NB4 (cell line): ENCODE measurements around the gene RPS6KA6.

Source experiments
- MYC ChIP-seq: IDR thresholded peaks from 2 replicates; pipeline ENCODE4 v1.6.1; 2011; ENCODE audit warnings: low read depth, low read length
- POLR2A ChIP-seq: IDR thresholded peaks from 2 replicates; pipeline ENCODE4 v1.6.1; 2011; ENCODE audit warnings: mild to moderate bottlenecking; ENCODE audit not compliant: insufficient read length; ENCODE audit errors: extremely low read depth
- TF ChIP-seq, protein P1 (sequence below): IDR thresholded peaks from one replicate; pipeline ENCODE4 v1.5.1; 2012; ENCODE audit warnings: low read depth, low read length
- TF ChIP-seq, protein P2 (sequence below): IDR thresholded peaks from 2 replicates; pipeline ENCODE4 v1.6.1; 2011; ENCODE audit warnings: low read depth, low read length

DNA sequence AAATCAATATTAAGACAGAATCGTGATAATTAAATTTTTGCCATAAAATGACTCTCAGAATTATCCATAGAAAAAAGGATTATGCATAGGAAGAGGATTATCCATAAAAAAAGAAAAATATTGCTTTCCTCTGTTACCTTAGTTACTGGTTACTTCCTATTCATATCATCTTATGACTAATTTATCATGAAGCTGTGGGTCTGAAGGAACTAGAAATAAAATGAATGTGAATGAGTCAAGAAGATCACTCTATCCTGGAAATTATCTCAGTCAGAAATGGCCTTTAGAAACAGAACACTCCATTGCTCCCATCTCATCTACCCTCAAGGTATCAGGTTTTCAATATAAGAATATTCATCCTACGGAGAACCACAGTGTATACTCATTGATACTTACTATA is 19.4 kb downstream of the RPS6KA6 start:
- no peak for TF ChIP-seq POLR2A
- TF ChIP-seq, protein P1, sequence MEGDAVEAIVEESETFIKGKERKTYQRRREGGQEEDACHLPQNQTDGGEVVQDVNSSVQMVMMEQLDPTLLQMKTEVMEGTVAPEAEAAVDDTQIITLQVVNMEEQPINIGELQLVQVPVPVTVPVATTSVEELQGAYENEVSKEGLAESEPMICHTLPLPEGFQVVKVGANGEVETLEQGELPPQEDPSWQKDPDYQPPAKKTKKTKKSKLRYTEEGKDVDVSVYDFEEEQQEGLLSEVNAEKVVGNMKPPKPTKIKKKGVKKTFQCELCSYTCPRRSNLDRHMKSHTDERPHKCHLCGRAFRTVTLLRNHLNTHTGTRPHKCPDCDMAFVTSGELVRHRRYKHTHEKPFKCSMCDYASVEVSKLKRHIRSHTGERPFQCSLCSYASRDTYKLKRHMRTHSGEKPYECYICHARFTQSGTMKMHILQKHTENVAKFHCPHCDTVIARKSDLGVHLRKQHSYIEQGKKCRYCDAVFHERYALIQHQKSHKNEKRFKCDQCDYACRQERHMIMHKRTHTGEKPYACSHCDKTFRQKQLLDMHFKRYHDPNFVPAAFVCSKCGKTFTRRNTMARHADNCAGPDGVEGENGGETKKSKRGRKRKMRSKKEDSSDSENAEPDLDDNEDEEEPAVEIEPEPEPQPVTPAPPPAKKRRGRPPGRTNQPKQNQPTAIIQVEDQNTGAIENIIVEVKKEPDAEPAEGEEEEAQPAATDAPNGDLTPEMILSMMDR, result no peak
- TF ChIP-seq, protein P2, sequence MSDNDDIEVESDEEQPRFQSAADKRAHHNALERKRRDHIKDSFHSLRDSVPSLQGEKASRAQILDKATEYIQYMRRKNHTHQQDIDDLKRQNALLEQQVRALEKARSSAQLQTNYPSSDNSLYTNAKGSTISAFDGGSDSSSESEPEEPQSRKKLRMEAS, result no peak
- no peak for TF ChIP-seq MYC
